ENCODE data around the gene TLR4.

GRCh38 chr9:117707561-117707960, 3.4 kb downstream of the TLR4 start:
- TF ChIP-seq EZH2phosphoT487 (IDR thresholded peaks at IDR 0.05; ENCODE audit: insufficient read depth, low read depth) (no peak), EZH2 (IDR thresholded peaks at IDR 0.05; ENCODE audit: insufficient read depth, poor library complexity, severe bottlenecking) (no peak)

Measured in GM23248 (cell line).